GM12801 (cell line): ENCODE measurements around the gene NUDT9.

Experiments
- TF ChIP-seq, protein P1 (sequence below): IDR thresholded peaks from one replicate; pipeline ENCODE4 v1.5.1; 2011; ENCODE audit warnings: control low read depth; ENCODE audit not compliant: insufficient read length; ENCODE audit errors: extremely low read depth

Gene NUDT9

DNA sequence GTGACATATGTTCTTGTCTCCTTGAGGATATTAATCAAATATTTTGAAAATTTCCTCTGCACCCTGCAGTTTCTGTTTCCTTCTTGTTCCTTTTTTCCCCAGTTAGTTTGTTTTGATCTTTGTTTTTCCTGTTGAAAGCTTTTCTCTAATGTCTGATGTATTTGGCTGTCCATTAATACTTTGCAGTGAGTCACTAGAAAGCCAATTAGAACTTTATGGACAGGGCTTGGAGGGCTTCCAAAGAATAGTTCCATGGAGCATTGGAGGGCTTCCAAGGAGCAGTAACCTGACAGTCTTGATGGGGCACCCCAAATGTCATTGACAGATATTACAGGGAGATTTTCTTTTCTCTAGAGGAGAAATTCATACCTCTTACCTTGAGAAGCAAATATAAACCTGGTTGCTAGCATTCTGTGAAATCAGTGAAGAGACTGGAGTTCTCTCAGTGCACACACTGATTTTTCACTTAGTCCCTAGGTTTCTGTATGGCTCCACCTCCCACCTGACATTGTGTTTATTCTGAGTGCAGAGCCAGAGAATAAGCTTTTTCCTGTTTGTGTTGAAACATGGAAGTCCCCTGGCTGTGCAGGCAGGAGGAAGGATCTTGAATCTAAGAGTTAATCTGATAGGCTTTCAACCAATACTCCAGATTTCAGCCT lies 80.3 kb downstream of the NUDT9 start:
- TF ChIP-seq, protein P1, sequence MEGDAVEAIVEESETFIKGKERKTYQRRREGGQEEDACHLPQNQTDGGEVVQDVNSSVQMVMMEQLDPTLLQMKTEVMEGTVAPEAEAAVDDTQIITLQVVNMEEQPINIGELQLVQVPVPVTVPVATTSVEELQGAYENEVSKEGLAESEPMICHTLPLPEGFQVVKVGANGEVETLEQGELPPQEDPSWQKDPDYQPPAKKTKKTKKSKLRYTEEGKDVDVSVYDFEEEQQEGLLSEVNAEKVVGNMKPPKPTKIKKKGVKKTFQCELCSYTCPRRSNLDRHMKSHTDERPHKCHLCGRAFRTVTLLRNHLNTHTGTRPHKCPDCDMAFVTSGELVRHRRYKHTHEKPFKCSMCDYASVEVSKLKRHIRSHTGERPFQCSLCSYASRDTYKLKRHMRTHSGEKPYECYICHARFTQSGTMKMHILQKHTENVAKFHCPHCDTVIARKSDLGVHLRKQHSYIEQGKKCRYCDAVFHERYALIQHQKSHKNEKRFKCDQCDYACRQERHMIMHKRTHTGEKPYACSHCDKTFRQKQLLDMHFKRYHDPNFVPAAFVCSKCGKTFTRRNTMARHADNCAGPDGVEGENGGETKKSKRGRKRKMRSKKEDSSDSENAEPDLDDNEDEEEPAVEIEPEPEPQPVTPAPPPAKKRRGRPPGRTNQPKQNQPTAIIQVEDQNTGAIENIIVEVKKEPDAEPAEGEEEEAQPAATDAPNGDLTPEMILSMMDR = no peak

DNA sequence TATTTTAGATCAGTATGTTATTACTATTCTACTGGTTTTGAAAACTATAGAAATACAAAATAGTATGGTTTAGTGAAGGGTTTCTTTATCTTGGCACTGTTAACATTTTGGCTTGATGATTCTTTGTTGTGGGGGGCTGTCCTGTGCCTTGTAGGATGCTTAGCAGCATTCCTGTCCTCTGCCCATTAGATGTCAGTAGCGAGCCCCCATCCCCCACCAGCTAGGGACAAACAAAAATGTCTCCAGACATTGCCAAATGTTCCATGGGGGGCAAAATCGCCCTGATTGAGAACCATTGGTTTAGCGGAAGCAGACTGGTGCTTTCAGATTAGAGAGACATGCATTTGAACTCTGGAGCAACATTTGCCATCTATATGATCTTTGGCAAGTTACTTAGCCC lies 83.5 kb downstream of the NUDT9 start:
- TF ChIP-seq, protein P1 = no peak

DNA sequence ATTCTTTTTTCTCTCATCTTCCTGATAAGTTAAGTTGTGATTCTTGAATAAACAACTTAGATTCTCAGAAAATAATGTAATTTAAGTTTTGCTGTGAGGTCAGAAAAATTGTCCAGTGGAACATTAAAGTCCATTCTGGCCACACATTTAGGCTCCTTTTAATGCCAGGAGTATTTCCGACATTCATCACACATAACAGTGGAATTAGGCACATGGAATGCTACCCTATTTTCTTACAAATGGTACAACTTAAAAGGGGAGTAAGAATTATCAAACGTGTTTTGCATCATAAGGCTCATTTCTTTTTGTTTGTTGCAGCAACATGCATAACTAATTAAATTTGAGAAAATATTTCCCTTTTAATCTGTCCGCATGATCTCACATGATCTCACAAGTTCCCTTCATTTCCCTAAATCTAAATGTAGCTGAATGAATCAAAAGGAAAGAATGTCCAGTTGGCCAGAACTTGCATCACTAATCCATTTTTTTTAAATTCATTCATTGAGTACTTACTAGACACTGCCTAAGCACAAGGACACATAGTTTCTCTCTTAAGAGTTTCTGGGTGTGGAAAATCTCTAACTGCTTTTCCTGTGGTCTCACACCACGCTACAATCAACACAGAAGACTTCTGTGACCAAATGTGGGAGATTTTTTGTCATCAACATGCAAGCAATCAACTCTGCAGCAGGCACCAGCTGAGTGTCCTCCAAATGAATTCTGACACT lies 84.8 kb downstream of the NUDT9 start:
- TF ChIP-seq, protein P1 = no peak
